Kidney (tissue), 14 donors: ENCODE results near the gene SHQ1. TPM values are rescaled to one million over a fixed set of nuclear protein-coding genes. Genes with fewer than 3 reads are reported as not detected.

Source experiments
- DNase-seq, 5 donors: peaks; one replicate each; pipeline ENCODE4 v3.0.0-alpha.2; 2013 to 2020
- FAIRE-seq: peaks from 2 replicates; lab custom pipeline; 2012; peaks lifted over from hg19 to GRCh38; lab: Jason Lieb, UNC
- H3K27ac ChIP-seq, 2 donors: one replicate each; pipeline ENCODE4 v1.7.0; 2013; ENCODE audit warnings: low read depth in 2 of 2, low read length in 2 of 2, inconsistent platforms in 1 of 2
- H3K27me3 ChIP-seq: one replicate; pipeline ENCODE4 v1.7.1; 2013; ENCODE audit warnings: low read length, inconsistent platforms; ENCODE audit not compliant: control insufficient read depth, insufficient read depth
- H3K36me3 ChIP-seq, 3 donors: one replicate each; pipeline versions ENCODE4 v1.7.0 to v1.7.1; 2013; ENCODE audit warnings: low read length in 3 of 3, control low read depth in 1 of 3, inconsistent platforms in 1 of 3; ENCODE audit not compliant: insufficient read depth in 3 of 3, control insufficient read depth in 2 of 3
- H3K4me1 ChIP-seq, 3 donors: one replicate each; pipeline versions ENCODE4 v1.7.0 to v1.7.1; 2013; ENCODE audit warnings: low read length in 3 of 3, inconsistent platforms in 1 of 3, low read depth in 1 of 3; ENCODE audit not compliant: control insufficient read depth in 2 of 3, insufficient read depth in 2 of 3
- H3K4me3 ChIP-seq, 3 donors: one replicate each; pipeline versions ENCODE4 v1.7.0 to v1.8.1; 2013; ENCODE audit warnings: low read length in 3 of 3, control low read depth in 1 of 3, inconsistent platforms in 1 of 3
- H3K9ac ChIP-seq, 3 donors: one replicate each; pipeline versions ENCODE4 v1.7.0 to v1.7.1; 2013; ENCODE audit warnings: low read length in 3 of 3, control low read depth in 1 of 3, inconsistent platforms in 1 of 3
- H3K9me3 ChIP-seq, 3 donors: one replicate each; pipeline versions ENCODE4 v1.7.0 to v1.7.1; 2013; ENCODE audit warnings: low read length in 3 of 3, control low read depth in 1 of 3, inconsistent platforms in 1 of 3; ENCODE audit not compliant: control insufficient read depth in 2 of 3, insufficient read depth in 1 of 3
- intact Hi-C: fragments of 100-400 bp; cut with DNase I; formaldehyde crosslinking; loops from one replicate; pipeline ENCODE4 v1.11.1; 2022
- polyA plus RNA-seq: library from polyadenylated mRNA; stranded (reverse); fragments of 350-450 nt; fragmentation: Illumina TruSeq; extraction: RNeasy Lipid Tissue Mini Kit (QIAGEN cat#74804); gene quantifications from one replicate; pipeline ENCODE4 v1.2.3, GENCODE V29; 2014; ENCODE audit warnings: low read depth, low replicate concordance; ENCODE audit not compliant: insufficient read depth
- total RNA-seq: library from RNA; stranded (reverse); fragmentation: NEBNext Ultra II Directional; extraction: Animal tissue kit (Norgen Biotek cat#: 25700); gene quantifications from one replicate; pipeline ENCODE4 v1.2.1, GENCODE V29; 2021
- TF ChIP-seq, protein P1 (sequence below): IDR thresholded peaks from 3 replicates; pipeline ENCODE4 v1.5.1; 2012; ENCODE audit warnings: mild to moderate bottlenecking, moderate library complexity, borderline replicate concordance; ENCODE audit not compliant: insufficient read depth; ENCODE audit errors: extremely low read depth
- donor health status: control.
- donor health status: control.
- donor health status: control.
- donor health status: control.
- donor health status: control.
- donor health status: DM: yes; HTN: yes; CAD: no.
- donor health status: Normal renal cell carcinoma (clear cell type).

The SHQ1 gene
- total and polyA plus RNA-seq, 2 donors from 2014 or later, result 8.1 to 23.1 TPM

DNA sequence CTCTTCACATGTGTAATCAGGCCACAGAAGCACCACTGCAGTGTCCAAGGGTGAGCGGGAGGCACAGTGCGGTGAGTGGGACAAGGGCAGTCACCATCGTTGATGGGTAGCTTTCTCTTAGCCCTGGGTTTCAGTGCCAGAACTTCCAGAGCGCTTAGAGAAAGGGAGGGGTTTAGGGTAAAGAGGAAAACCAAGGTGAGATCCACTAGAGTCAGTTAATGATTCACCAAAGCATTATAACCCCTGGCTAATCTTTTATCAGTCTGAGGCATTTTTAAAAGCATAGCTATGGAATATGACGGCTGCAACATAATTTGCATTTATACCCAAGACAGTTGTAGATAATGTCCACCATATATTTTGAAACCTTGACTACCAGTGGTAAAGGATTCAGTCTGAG lies 94.8 kb downstream of the SHQ1 start:
- FAIRE-seq, result no peak
- H3K9me3 ChIP-seq, result no peaks in the 10 kb centered on the region
- H3K27ac ChIP-seq, result no peak overlapping the region
- TF ChIP-seq, protein P1, sequence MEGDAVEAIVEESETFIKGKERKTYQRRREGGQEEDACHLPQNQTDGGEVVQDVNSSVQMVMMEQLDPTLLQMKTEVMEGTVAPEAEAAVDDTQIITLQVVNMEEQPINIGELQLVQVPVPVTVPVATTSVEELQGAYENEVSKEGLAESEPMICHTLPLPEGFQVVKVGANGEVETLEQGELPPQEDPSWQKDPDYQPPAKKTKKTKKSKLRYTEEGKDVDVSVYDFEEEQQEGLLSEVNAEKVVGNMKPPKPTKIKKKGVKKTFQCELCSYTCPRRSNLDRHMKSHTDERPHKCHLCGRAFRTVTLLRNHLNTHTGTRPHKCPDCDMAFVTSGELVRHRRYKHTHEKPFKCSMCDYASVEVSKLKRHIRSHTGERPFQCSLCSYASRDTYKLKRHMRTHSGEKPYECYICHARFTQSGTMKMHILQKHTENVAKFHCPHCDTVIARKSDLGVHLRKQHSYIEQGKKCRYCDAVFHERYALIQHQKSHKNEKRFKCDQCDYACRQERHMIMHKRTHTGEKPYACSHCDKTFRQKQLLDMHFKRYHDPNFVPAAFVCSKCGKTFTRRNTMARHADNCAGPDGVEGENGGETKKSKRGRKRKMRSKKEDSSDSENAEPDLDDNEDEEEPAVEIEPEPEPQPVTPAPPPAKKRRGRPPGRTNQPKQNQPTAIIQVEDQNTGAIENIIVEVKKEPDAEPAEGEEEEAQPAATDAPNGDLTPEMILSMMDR, result no peak
- H3K4me3 ChIP-seq, result peak overlapping the region in 1 of 3 donors; percentile 20
- no peaks in the 10 kb centered on the region for H3K27me3 ChIP-seq
- peak in 1 of 5 donors; percentile 34 for DNase-seq
- peaks cover 0 to 8% (median 2%) of the 10 kb centered on the region in 3 donors for H3K4me1 ChIP-seq
- no peaks in the 10 kb centered on the region for H3K36me3 ChIP-seq
- H3K9ac ChIP-seq, result no peak overlapping the region
- intact Hi-C loops, result no loop called here

DNA sequence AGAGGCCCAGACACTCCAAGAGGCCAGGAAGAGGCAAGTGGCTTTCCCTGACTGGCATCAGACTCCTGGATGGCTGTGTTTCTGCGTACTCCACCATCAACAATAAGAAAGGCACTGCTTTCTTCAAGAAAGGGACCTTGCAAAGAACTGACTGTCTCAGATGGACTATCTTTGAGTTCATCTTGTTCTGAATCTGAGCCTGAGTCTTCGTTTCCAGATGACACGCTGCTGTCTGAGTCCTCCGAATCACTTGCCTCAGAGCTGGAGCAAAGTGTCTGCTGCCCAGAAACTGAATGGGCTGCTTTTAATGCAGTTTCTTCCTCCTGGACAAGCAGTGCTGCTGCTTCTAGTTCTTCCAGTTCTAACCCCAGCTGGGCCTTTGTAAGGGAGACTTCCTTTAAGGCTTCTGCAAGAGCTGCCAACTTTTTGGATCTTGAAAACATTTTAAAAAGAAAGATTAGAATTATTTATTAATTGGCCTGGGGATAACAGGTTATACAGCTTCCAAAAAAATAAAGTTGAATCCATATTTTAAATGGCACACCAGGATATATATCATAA lies 97.8 kb downstream of the SHQ1 start:
- no peak overlapping the region for H3K4me3 ChIP-seq
- FAIRE-seq (no peak), DNase-seq (peak in 1 of 5 donors; percentile 62)
- no peaks in the 10 kb centered on the region for H3K27me3 ChIP-seq
- no peaks in the 10 kb centered on the region for H3K36me3 ChIP-seq
- TF ChIP-seq, protein P1, result no peak
- H3K9me3 ChIP-seq, result no peaks in the 10 kb centered on the region
- H3K4me1 ChIP-seq, result peaks cover 0 to 8% (median 2%) of the 10 kb centered on the region in 3 donors
- no peak overlapping the region for H3K27ac ChIP-seq
- intact Hi-C loops, result no loop called here
- no peak overlapping the region for H3K9ac ChIP-seq

DNA sequence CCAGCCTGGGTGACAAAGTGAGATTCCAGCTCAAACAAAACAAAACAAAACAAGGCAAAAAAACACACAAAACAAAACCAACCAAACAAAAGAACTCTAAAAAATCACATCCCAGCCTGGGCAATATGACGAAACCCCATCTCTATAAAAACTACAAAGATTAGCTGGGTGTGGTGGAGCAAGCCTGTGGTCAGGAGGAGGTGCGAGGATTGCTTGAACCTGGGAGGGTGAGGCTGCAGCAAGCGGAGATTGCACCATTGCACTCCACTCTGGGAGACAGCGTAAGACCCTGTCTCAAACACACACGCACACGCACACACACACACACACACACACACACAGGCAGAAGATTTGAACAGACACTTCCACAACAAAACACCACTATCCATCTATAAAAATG lies 99.6 kb downstream of the SHQ1 start:
- FAIRE-seq, result no peak
- TF ChIP-seq, protein P1, result no peak
- intact Hi-C loops, result no loop called here
- no peak overlapping the region for H3K27ac ChIP-seq
- H3K27me3 ChIP-seq, result no peaks in the 10 kb centered on the region
- H3K4me3 ChIP-seq, result no peak overlapping the region
- no peaks in the 10 kb centered on the region for H3K9me3 ChIP-seq
- no peak overlapping the region for H3K9ac ChIP-seq
- H3K36me3 ChIP-seq, result no peaks in the 10 kb centered on the region
- peaks cover 0 to 6% (median 2%) of the 10 kb centered on the region in 3 donors for H3K4me1 ChIP-seq
- no peak for DNase-seq
